HPDE6-E6E7 (cell line): ENCODE data around the gene AQP11.
"Not testable (repeated sequence)": the region's sequence is repeated elsewhere in the genome, so short reads cannot be mapped to it uniquely, and the experiment has no call there.

Experiments used
- DNase-seq: peaks from one replicate; pipeline ENCODE4 v3.0.0; 2011; ENCODE audit warnings: missing footprints; ENCODE audit errors: extremely low spot score

Gene AQP11

DNA sequence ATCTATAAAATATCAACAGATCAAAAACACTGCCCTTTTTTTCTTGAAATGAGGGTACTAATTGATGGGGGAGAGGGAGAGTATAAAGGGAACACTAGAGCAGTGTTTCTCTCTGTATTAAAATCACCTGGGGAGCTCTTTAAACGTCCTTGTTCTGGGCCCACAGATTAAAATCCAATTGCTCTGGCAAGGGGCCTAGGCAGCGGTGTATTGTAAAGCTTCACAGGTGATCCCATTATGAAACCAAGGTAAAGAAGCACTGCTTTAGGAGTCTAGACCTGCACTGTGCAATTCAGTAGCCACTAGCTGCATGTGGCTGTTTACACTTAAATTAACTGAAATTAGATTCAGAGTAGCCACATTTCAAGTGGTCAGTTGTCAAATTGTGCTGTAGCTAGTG, 3.0 kb downstream of the AQP11 start:
- no peak for DNase-seq

DNA sequence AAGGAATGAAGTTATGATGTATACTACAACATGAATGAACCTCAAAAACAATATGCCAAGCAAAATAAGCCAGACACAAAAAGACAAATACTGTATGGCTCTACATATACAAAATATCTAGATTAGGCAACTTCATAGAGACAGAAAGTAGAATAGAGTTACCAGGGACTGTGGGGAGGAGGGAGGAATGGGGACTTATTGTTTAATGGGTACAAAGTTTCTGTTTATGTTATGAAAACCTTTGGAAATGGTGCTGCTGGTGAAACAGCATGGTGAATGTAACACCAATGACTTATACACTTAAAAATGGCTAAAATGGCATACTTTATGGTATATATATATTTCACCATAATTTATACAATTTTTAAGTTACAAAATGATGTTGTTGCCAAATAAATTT, 4.1 kb downstream of the AQP11 start:
- no peak for DNase-seq

DNA sequence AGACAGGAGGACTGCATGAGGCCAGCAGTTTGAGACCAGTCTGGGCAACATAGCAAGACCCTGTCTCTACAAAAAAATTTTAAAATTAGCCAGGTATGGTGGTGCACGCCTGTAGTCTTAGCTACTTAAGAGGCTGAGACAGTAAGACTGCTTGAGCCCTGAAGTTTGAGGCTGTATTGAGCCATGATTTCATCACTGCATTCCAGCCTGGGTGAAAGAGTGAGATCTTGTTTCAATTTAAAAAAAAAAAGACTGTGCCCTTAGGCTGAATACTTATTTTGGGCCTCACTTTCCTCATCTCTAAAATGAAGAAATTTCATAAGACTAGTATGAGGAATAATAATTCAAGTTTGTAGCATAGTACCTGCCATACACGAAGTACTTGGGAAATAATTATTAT, 6.9 kb downstream of the AQP11 start:
- no peak for DNase-seq

DNA sequence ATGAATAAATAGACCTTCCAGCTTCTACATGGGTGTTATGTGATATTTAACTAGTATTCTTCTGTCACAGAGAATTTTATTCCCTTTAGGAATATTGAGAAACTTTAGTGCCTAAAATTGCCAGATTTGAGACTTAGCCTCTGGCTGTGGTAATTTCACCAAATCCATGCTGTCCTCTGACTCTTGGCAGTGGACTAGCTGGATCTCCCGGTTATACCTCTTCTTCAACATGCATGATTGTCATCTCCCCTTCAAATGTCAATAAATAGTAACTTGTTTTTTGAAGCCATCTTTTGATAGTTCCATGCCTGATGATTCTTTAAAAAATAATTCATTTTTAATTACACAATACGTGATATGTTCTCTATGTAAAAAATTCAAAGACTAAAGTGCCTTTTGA, 8.4 kb downstream of the AQP11 start:
- no peak for DNase-seq

DNA sequence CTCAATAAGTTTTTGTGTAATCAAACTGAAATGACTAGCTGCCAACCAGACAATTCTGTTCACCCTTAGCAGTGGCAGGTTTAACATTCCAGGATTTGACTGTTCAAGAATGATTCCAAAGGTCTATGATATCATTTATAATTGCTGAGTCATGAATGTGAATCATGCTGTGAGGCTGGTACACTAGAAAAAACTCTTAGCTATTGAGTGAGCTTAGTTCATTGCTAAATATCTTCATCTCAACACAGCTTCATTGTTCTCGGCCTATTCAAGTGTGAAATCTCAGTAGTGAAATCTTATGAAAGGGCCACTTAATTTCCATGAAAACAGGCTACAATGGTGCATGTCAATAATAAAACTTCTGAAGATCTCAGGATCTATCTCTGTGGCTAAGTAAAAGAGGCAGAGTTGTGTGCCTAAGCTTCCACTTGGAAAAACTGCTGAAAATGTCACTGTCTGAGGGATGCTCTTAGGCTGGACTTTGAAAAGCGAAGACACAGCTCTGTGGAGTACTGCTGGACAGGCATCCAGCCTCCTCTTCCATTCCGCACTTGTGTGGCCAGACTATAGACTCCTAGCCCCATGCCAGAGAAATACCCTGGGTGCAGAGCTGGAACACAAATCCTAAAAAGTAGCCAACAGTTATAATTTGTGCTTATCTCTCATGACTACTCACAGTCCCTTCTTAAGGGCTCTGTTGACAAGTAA, 12.8 kb downstream of the AQP11 start:
- DNase-seq, result peak; percentile 60

DNA sequence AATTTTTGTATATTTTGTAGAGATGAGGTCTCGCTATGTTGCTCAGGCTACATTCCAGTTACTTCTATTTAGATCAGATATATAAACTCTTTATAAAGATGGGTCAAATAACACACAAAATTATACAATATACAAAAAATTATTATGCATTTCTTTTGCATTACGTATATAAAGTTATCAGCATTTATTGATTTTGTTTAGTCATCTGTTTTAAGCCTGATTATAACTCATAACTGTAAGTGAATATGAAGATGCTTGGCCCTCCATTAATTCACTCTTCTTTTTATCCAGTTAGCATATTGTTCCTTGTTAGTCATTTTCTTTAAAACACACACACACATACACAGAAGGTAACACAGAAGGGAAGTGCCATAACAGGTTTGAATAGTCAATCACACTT, 14.5 kb downstream of the AQP11 start:
- no peak for DNase-seq

DNA sequence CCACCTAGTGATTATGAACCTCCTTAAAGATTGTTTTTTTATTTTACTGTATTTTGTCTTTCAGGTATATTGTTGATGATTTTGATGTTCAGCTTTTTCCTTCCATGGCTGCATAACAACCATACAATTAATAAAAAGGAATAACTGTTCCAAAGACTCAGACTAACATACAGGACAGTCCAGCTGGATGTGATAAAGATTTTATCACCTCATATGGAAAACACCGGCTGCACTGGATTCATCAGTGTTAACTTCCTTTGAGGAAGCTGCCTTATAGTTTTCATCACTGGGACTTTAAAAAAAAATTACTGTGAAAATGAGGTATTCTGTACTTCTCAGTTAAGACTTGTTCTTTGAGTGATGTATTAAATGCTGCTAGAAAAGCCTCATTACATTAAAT, 19.5 kb downstream of the AQP11 start:
- no peak for DNase-seq

DNA sequence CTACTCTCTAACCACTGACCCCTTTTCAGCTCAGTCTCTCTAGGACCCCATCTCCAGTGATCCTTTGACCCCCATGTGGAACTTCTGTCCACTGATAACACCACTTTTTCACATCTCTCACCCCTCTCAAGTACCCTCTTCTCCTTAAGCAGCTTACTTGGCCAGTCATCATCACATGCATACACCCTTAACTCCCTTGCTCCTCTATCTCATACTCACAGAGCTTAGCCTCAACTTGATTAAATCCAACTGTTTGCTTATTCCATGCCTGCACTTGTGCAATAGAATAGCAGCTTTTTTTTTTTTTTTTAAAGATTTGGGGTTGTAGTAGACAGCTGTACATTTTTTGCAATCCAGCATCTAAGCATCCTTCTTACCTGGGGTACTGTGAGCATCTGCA, 22.2 kb downstream of the AQP11 start:
- DNase-seq, result no peak

DNA sequence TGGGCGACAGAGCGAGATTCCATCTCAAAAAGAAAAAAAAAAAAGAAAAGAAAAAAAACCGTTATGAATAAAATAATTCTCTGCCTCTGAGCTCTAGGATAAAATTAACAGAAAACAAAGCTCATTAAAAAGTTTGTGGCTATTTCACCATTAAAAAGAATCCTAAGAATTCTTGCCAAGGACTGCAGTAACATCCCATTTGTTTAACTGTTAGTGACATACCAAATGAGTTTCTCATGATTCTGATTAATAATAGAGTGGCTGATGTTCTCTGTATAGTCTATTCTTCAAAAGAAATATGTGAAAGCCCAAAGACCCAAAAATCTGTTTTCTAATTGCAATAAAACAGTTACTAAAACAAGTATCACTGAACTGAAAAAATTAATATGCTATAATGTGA, 28.1 kb downstream of the AQP11 start:
- no peak for DNase-seq

DNA sequence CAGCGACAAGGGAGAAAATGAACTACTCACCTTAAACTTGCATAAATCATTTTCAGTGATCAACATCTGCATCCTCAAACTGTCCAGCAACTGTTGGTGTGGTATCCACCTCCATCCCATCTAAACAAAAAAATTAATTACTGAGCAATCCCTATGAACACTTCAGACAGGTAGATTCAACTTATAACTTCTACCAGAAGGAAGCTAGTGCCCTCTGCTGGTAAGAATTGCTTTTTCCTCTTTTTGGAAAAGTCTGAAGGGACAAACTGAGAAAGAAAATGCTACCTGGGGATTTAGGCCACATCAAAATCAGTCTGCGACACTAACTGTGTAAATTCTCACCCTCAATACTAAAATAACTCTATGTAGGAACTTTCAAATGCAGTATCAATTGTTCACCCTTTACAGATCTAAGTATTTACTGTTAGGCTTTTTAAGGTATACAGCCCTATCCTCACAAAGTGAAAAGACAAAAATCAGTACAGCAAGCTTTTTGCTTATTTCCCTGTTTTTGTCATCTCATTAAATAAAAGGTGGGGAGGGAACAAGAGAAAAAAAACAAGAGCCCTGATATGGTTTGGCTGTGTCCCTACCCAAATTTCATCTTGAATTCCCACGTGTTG, 29.9 kb downstream of the AQP11 start:
- DNase-seq, result no peak

DNA sequence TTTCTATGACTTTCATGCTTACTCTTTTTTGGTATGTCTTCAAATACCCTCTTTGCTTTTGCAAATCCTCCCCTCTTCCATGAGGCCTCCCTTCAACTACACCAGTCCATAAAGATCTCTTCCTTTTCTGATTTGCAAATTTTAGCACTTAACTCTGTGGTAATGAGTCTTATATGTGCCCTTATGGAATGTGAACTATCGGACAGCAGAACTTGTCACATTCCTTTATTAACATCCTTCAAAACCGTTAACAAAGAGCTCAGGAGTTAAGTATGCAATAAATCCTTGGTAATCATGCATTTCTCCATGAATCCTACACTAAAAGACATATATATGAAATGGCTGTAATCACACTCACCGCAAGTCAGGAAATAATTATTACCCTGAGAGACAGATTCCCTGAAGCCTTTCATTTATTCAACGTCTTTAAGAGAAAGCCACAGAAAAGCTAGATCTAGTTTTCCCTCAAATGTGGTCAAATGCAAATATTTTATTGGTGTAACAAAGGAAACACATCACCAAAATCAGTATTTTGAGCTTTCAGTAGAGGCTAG, 40.5 kb downstream of the AQP11 start:
- DNase-seq, result no peak

DNA sequence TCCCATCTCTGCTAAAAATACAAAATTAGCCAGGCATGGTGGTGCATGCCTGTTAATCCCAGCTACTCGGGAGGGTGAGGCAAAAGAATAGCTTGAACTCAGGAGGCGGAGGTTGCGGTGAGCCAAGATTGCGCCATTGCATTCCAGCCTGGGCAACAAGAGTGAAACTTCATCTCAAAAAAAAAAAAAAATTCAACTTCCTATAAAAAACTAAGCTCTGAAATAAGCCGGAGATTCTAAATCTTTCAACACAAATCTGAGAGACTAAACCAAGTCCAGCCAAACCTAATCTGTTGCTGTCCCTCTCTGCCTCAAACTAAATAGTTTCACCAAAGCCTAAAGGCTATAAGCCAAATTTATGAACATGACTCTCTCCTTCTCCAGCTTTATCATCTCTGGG, 44.2 kb downstream of the AQP11 start:
- DNase-seq, result not testable (repeated sequence)

DNA sequence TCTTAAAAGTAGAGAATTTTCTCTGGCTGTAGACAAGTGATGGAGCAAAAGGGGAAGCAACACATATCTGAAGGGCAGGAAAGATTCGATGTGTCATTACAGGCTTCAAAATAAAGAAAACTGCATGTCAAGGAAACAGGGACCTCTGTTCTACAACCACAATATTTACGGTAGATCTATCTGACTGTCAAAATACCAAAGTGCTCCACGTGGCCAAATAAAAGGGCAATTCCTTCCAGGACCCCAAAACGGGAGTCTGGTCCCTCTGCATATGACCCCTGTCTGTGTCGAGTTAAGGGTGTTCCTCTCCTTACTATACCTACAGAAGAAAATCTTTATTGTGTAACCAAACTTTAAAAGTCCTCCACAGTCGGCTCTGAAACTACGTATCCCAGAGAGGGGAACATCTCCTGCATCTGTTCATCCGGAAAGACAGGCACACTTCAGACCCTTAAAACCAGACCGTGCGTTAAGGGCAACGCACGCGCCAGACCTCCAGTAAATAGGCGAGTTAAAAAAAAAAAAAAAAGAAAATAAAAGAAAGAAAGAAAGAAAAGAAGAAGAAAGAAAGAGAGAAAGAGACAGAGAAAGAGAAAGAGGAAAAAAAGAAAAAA, 47.1 kb downstream of the AQP11 start:
- DNase-seq, result no peak

DNA sequence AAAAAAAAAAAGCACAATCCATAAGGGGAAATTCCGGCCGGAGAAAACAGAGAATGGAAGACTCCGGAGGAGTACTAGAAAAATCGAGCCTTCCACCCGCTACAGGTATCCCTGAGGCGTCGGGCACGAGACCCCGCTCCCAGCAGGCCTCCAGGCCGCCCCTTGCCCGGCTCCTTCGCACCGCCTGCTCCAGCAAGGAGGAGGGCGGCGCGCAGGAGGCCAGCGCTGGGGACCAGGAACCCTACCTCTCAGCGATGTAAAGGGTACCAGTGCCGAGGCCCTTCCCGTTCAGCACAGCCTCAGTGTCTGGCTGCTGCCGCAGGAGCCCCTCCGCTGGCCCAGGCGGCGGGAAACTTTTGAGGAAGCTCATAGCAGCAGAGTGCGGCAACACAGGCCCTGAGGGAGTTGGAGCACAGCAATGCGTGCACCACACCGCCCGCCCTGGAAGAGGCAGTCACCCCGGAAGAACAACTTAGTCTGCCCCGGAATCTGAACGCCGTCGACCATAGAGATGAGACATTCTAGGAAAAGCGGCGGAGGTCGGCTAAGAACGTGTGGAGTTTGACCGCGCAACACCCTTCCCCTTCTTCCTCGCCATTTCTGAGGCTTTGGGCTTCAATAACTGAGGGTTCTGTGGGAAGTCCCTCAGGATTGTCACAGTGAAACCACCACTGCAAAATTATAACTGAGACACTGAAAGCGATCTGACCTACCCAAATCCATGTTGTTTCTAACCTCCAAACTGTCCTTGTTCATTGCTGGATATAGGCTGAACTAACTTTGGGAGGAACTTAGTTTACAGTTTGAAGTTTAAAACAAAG, 47.8 kb downstream of the AQP11 start, which contains the start of gene CLNS1A:
Gene CLNS1A (minus strand): TSS at position 450 of the 821 bp plus-strand sequence. CDS start 80 bp downstream, at position 370.
- DNase-seq, result peak; percentile 77

DNA sequence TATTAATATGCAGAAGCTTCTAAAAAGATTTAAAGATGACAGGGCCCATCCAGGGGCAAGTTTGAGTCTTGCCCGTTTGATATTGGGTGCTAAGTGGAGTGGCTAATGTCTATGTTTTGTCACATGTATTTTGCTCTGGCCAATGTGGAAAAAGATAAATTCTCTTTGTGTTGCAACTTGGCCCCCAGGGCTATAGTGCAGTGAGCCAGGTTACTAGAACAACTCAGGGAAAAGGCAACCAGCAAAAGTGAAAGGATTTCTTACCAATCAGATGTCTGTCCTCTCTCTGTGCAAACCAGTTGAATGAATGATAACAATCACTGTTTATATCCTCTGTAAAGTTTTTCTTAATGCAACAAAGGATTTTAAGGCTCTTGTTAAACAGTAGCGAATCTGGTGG, 52.5 kb downstream of the AQP11 start:
- DNase-seq, result no peak

DNA sequence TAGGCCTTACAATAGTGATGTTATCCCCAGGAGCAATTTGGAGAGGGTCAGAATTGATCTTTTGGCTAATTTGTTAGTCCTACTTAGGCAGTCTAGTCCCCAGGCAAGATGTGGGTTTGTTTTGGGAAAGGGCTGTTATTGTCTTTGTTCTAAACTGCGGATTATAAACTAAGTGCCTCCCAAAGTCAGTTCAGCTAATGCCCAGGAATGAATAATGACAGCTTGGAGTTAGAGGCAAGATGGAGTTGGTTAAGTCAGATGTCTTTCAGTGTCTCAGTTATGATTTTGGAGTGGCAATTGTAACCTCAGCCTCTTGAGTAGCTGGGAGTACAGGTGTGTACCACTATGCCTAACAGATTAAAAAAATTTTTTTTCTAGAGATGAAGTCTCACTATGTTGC, 55.1 kb downstream of the AQP11 start:
- DNase-seq, result no peak

DNA sequence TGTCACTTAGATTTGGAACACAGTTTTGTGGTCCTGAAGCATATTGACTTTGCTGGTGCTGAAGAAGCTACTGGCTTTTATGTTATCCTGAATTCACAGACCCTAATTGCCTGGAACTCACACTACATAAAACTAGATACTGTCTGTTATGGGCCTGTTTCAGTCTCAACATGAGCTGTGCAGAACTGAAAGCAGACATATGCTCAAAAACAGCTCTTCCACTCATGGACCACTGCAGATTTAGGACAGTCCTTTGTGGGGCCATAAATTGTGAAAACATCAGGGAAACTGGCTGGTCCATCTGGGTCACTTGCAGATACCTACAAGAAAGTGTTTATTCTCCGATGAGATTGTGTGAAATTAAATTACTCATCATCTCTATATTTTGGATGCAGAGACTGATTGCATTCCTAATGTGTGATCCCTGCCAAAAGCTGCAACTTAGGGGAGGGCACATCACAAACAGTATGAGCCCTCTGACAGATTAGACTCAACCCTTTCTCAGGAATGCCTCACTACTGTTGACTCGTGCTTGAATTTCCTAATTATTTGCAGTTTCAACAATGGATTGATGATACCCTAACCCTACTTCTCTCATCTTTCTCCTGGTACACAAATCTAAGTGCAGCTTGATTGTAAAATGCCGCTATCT, 58.0 kb downstream of the AQP11 start:
- DNase-seq, result no peak

DNA sequence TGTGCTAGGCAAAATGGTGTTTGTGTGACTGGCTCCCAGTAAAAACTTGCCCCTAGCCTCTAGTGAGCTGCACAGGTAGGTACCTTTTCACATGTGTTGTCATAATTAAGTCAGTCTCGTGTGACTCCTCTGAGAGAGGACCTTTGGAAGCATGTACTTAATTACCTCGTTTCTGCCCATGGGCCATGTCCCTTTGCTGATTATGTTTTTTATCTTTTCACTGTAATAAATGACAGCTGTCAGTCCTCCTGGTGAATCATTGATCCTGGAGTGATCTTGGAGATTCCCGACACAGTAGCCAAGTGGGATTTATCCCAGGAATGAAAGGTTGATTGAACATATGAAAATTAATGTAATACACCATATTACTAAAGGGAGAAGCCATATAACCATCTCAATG, 60.4 kb downstream of the AQP11 start:
- DNase-seq, result no peak

DNA sequence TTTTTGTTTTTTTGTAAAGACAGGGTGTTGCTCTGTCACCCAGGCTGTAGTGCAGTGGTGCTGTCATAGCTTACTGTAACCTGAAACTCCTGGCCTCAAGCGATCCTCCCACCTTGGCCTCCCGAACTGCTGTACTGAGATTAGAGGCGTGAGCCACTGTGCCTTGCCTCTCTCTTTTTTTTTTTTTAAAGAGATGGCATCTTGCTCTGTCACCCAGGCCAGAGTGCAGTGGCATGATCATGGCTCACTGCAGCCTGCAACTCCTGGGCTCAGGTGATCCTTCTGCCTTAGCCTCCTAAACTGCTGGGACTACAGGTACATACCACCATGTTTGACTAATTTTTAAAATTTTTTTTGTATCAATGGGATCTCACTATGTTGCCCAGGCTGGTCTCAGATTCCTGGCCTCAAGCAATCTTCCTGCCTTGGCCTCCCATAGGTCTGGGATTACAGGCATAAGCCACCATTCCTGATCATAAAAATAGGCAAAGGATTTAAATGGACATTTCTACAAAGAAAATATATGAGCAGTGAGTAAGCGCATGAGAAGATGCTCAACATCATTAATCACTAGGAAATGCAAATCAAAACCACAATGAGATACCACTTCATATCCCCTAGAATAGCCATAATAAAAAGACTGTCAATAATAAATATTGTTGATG, 65.1 kb downstream of the AQP11 start:
- DNase-seq, result no peak

DNA sequence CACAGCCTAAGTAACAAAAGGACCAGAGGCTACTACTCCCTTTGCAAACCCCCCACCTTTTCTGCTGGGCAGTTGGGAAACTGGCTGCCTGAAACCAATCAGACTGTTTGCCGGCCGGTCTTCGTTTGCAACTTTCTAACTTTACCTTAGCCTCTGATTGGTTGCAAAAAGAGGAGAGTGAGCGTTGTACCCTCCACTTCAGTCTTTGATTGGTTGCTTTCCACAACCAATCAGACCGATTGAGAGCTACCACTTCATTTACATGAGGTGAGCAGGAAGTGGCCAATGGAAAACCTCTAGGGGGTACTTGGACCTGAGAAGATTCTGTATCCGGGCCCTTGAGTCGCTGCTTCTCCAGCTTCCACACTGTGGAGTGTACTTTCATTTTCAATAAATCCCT, 66.6 kb downstream of the AQP11 start:
- DNase-seq, result no peak
